Transverse colon (tissue), 4 donors: ENCODE results near the gene KCNN3.

ENCODE experiments used
- CTCF ChIP-seq, 5 experiments: fragments of 200-600 bp in 3 of 5; fragments of 450-650 bp in 2 of 5; sonication (generic) in 3 of 5; IDR thresholded peaks; 1 replicate in 2 of 5; 2 replicates in 3 of 5; pipeline ENCODE4 v1.5.1; 2016 to 2017; ENCODE audit warnings: antibody characterized with exemption in 5 of 5, inconsistent platforms in 3 of 5, mild to moderate bottlenecking in 2 of 5, moderate library complexity in 1 of 5
- EP300 ChIP-seq: sonication (generic); formaldehyde crosslinking; IDR thresholded peaks from one replicate; pipeline ENCODE4 v1.6.1; 2017; ENCODE audit warnings: antibody characterized with exemption, low read depth
- POLR2A ChIP-seq: fragments of 450-650 bp; IDR thresholded peaks from one replicate; pipeline ENCODE4 v1.6.1; 2016; ENCODE audit warnings: antibody characterized with exemption, mild to moderate bottlenecking, moderate library complexity
- POLR2AphosphoS5 ChIP-seq, 3 donors: sonication (generic); formaldehyde crosslinking; IDR thresholded peaks; one replicate each; pipeline ENCODE4 v1.6.1; 2016; ENCODE audit warnings: antibody characterized with exemption in 3 of 3

GRCh38 chr1:154750681-154751665 lies 119.1 kb downstream of the KCNN3 start:
- TF ChIP-seq CTCF (IDR thresholded peaks at IDR 0.05) (no peak), POLR2AphosphoS5 (IDR thresholded peaks at IDR 0.05) (no peak), POLR2A (no peak), EP300 (no peak)
